HG03280 (cell line): ENCODE results near the gene USP3.

Source experiments
- ATAC-seq: cut with Tn5 transposase; IDR thresholded peaks from one replicate; pipeline ENCODE4 v1.9.1; 2021; ENCODE audit warnings: mild to moderate bottlenecking, moderate library complexity; ENCODE audit not compliant: unreplicated experiment

USP3 gene

GRCh38 chr15:63504247-63504978, at the start of gene USP3:
USP3 (plus strand) TSS chr15:63504593; CDS start chr15:63504740, 147 bp downstream.
- ATAC-seq, result peak; percentile 54

DNA sequence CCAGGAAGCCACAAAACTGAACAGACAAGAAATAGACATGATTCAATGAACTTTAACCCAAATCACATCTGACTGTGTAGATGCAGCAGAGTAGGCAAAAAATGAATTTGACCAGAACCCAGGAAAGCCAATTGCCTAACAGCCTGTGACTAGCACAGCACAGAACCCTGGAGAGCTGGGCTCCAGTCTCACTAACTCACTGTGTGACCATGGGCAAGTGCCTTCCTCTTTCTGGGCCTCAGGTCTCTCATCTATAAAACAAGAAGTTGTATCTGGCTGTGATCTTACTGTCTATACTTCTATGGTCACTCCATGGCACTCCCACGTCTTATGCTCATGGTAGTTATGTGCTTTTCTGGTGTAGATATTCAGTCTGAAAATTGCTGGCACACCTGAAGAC, 48.1 kb upstream of the USP3 start:
- ATAC-seq, result no peak

GRCh38 chr15:63457379-63457778, 47.0 kb upstream of the USP3 start:
- no peak for ATAC-seq

GRCh38 chr15:63458026-63458425, 46.4 kb upstream of the USP3 start:
- no peak for ATAC-seq

DNA sequence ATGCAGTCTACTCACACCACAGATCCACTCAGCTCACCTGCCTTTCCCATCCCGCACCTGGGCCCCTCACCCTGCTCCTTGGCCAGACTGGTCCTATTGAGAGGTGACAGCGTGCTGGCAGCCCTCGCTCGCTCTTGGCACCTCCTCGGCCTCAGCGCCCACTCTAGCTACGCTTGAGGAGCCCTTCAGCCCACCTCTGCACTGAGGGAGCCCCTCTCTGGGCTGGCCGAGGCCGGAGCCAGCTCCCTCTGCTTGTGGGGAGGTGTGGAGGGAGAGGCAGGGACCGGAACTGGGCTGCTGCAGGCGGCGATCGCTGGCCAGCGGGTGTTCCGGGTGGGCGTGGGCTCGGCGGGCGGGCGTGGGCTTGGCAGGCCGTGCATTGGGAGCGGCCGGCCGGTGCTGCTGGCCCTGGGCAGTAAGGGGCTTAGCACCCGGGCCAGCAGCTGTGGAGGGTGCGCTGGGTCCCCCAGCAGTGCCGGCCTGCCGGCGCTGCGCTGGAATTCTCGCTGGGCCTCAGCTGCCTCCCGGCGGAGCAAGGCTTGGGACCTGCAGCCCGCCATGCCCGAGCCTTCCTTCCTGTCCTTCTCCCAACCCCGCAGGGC, 45.5 kb upstream of the USP3 start:
- no peak for ATAC-seq

GRCh38 chr15:63460210-63461155, 43.9 kb upstream of the USP3 start:
- no peak for ATAC-seq

GRCh38 chr15:63461230-63461985, 43.0 kb upstream of the USP3 start:
- ATAC-seq, result no peak

DNA sequence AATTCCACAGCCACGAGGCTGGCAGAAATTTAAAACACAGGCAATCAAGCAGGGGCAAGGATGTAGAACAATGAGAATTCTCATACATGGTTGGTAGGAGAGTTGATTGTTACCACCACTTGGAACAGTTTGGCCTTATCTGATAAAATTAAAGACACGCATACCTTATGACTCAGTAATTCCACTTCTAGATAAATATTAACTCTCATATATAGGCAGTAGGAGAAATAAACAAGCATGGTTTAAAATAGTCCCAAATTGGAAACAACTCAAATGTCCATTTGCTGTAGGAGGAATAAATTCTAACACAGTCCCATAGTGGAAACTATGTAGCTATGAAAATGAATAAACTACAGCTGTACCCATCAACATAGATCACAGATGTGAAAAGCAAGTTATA, 42.3 kb upstream of the USP3 start:
- no peak for ATAC-seq

GRCh38 chr15:63463036-63463435, 41.4 kb upstream of the USP3 start:
- no peak for ATAC-seq

DNA sequence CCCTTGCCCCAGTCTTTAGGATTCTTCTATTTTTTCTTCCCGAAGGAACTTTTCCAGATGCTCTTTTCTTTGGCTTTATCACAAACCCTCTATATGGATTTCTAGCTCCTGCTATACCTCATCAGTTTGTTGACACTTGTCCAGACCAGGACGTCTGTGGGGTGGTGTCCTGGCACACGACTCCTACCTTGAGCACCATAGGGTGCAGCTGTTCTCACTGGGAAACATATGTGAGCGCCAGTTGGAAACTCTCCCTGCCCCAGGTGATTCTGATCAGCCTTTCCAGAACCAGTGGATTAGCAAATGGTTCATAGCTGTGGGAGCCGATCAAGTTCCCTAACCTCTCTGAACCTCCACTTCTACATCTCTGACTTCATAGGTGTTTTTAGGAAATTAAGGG, 40.6 kb upstream of the USP3 start:
- no peak for ATAC-seq

DNA sequence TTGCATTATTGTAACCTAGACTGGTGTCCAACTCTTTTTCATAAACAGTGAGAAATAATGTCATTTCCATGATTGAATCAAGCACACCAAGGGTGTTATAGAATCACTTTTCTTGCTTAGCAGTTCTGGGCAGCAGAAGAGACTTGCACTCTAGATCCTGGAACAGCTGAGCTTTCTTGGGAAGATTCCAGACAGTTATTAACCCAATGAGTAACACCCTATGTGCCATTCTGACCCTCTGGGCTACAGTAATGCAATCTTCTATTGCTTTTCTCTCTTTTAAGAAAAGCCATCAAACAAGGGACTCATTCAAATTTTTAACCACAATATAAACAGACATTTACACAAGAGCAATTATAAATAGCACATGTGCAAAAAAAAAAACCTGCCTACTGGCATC, 39.3 kb upstream of the USP3 start:
- no peak for ATAC-seq

DNA sequence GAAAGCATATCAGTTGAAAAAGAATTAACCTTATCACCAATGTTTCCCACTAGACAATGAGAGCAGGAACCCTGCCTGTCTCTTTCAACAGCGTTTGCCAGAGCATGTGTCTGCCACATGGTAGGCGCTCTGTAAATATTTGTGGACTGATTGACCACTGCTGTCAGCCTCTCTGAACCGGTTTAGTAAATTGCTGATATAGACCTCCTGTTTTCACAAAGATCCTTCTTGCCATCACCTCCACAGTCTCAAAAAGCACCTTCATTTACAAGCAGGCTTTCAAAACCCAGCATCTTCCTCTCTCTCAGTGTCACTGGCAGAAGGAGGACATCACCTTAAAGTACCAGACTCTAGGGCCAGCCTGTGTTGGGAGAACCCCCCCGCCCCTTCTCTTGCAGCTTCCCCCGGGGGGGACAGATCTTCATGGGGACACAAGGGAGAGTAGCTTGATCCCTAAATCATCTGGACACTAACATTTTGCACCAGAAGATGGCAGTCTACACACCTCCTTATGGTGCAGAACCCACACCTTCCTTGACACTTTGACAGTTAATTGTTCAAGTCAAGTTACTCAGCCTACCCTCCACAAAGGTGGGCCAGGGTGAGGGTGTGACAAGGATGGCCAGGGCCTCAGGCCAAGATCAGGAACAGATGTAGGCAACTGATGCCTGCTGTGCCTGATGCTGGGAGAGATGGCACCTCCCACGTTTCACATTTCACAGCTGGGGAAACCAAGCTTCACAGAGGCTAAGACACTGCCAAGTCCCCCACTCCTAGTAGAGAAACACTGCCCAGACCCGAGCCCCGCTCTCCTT, 37.8 kb upstream of the USP3 start:
- peak; percentile 81 for ATAC-seq

- ATAC-seq, result no peak
These were observed 35.2 kb upstream of the USP3 start for GRCh38 chr15:63469190-63469589.

DNA sequence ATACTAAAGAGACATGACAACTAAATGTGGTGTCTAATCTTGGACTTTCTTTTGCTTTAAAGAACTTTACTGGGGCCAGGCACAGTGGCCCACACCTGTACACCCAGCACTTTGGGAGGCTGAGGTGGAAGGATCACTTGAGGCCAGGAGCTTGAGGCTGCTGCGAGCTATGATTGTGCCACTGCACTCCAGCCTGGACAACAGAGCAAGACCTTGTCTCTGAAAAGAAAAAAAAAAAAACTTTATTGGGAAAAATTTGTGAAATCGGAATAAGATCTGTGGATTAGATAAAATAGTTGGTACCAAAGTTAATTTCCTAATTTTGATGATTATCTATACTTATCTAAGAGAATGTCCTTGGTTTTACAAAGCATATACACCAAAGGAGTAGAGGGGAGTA, 34.4 kb upstream of the USP3 start:
- ATAC-seq, result no peak

DNA sequence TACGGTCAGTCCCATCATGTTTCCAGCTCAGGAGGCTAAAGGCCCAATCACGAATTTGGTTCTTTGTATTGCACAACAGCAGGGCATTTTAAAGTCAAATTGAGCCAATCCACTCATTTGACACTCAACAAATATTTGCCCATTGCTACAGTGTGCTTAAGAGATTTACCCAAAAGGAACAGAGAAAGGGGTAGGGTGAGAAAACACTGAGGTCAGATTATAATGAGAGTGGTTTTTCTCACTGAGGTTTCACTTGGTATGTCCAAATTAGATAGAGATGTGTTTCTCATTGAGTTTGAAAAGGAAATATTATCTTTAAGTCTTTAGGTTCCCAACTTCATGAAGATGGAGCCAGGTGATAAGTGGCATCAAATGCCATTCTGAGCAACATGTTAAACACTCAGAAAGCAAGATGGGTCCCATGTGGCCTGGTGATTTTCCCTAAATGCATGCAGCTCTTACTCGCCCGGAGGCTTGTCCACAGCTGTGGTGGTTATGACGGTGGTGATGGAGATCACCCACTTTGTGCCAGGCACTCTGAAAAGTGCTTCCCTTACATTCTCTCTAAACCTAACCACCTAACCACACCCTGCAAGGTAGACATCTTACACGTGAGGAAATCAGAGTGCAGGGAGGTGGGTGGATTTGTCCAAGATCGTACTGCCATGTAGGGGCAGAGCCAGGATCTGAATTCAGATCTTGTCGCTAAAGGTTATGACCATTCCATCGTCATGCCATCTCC, 31.2 kb upstream of the USP3 start:
- peak; percentile 34 for ATAC-seq

DNA sequence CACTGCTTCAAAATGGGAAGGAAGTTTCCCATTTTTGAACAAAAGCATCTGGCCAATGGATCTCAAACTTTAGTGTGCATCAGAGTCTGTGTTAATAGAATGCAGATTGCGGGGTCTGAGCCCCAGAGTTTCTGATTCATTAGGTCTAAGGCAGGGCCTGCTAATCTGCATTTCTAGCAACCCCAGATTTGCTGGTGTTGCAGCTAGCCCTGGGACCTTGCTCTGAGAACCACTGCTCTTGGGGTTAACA, 30.7 kb upstream of the USP3 start:
- peak; percentile 7 for ATAC-seq

DNA sequence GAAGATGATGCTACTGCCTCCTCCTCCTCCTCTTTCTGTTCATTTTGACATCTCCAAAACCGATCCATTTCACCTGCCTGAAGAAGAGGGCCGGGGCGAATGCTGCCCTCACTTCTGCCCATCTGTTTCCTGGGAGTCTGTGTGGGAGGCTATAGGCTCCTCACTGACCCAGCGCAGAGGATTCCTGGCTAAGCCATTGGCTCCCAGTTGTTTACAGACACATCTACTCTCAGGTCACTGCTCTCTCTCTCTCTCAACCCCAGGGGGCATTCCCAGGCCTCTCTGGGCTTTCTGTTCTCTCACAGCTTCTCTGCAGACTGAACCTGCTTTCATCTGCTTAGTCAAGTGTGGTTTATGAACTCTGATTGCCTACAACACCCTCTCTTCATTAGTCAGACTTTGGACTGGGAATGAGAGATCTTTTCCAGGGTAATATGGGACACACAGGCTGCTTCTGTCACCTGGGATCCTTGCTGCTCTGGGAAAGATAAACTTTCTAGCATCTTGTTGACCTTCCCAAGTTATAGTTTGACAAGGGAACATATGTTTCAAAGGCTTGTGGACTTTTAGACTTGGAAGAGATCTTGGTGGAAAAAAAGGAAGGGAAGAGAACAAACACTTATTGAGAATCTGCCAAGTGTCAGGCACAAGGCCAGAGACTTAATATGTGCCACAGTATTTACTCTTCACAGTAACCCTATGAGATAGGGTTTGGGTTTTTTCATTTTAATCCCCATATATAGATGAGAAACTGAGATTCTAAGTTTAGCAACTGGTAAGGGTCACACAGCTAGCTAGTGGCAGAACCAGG, 30.2 kb upstream of the USP3 start:
- peak; percentile 56 for ATAC-seq

DNA sequence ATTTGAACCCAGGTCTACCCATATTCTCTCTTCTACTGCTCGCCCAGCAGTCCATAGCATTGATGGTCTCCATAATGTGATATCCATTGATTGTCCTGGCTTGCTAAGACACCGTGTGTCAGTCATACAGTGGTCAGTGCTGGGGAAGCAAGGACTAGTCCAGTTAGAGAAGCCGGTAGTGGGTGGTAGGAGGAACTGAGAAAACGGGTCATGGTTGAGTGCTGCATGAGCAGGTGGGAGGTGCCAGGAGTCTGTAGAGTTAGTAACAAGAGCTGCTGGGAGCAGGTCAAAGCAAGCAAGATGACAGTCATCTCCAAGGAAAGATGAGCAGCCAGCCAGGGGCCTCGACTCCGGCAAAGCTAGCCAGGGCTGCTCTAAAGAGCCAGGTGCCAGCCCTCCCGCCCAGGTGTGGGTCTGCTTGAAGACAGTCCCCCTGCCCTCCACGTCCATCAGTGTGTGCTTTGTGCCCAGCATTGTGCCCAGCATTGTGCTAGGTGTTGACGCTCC, 29.5 kb upstream of the USP3 start:
- peak; percentile 63 for ATAC-seq

GRCh38 chr15:63475707-63476106, 28.7 kb upstream of the USP3 start:
- no peak for ATAC-seq
